Dedifferentiated amniotic fluid mesenchymal stem cell (primary cell): ENCODE data around the gene CDC42.

Experiments
- DNase-seq: peaks from one replicate; pipeline ENCODE4 v3.0.0-alpha.2; 2016; ENCODE audit errors: extremely low spot score

The CDC42 gene

GRCh38 chr1:22108339-22109105 is 56.0 kb downstream of the CDC42 start:
- no peak for DNase-seq

DNA sequence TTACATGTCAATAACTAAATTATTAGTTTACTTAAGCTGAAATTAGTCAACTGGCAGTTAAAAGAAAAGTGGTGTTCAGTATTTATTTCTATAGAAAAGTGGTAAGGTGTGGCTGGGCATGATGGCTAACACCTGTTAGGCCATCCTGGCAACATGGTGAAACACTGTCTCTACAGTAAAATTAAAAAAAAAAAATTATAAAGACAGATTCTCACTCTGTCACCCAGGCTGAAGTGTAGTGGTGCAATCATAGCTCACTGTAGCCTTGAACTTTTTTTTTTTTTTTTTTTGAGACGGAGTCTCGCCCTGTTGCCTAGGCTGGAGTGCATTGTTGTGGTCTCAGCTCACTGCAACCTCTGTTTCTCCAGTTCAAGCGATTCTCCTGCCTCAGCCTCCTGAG is 57.5 kb downstream of the CDC42 start:
- no peak for DNase-seq

DNA sequence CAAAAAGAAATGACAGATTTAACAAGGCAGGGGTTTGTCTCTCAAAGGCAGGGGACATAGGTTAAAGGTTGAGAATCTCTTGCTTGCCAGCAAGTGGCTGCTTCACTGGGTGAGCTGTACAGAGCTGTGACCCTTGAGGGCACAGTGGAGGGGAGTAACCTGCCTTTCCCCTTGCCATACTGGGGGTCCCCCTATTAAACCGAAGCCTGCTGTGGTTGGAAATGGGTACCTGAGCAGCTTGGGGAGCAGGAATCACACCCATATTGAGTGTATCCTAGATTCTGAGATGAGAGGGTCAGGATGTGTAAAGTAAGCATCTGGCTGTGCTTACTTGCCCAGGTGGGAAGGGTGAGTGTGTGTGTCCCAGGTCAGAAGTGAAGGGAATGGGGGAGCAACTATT is 58.6 kb downstream of the CDC42 start:
- DNase-seq: no peak

DNA sequence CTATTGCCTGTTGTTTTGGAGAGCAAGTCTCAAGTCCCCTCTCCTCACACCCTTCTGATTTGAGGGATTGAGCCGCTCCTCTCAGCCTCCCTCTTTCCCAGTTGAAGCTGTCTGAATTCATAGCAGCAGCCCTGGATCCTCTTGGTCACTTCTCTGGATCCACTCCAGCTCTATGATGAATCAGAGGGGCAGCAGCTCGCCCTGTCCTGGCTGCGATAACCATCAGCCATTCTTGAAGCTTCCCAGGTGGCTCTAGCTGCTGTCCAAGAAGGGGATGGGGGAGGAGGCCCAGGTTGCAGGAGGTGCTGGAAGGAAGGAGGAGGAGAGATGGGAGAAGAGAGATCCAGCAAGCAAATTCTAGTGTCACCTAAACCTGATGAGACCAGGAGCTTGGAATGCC is 59.1 kb downstream of the CDC42 start:
- no peak for DNase-seq

GRCh38 chr1:22112554-22112953 is 60.0 kb downstream of the CDC42 start:
- DNase-seq: no peak

GRCh38 chr1:22114083-22115012 is 61.8 kb downstream of the CDC42 start:
- DNase-seq: no peak

GRCh38 chr1:22115286-22115685 is 62.8 kb downstream of the CDC42 start:
- no peak for DNase-seq

- no peak for DNase-seq
These were observed 64.7 kb downstream of the CDC42 start for GRCh38 chr1:22117238-22117637.

- no peak for DNase-seq
These were observed 65.3 kb downstream of the CDC42 start for GRCh38 chr1:22117851-22118250.

GRCh38 chr1:22118291-22118992 is 65.9 kb downstream of the CDC42 start:
- DNase-seq: no peak

- no peak for DNase-seq
These were observed 67.3 kb downstream of the CDC42 start for GRCh38 chr1:22119626-22120468.

- DNase-seq: no peak
These were observed 67.9 kb downstream of the CDC42 start for GRCh38 chr1:22120469-22120790.

GRCh38 chr1:22121421-22121911 is 69.0 kb downstream of the CDC42 start:
- DNase-seq: no peak

DNA sequence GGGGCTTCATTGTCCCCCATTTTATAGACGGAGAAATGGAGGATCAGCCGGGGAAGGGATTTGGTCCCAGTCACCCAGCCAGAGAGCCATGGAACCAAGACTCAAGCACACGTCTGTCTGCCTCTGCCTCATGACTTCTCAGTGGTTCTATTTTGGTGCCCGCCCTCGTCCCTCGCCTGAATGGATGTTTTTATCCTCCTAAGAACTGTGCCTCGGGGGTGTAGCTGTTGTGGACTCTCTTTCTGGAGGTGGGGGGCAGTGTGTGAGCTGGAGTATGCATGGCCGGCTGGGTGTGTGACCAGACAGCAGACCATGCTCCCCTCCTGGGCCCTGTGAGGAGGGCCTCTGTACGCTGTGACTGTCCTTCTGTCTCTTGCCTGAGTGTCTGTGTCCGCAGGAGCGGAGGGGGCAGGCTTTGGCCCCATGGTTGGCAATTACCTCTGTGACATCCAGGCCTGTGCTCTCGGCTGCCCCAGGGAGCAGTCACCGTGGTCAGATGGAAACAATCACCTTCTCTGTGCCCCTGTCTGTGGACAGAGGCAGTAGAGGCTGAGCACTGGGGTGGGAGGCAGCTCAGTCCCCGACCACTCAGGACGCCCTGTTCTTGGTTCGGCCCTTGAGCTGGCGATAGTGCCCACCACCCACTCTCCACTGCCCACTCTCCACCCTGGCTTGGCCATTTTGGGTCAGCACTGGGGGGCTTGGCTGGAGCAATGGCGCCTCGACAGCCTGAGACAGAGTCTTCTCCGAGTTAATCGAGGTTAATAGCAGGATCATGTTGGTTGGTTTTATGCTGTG is 70.0 kb downstream of the CDC42 start:
- DNase-seq: no peak

DNA sequence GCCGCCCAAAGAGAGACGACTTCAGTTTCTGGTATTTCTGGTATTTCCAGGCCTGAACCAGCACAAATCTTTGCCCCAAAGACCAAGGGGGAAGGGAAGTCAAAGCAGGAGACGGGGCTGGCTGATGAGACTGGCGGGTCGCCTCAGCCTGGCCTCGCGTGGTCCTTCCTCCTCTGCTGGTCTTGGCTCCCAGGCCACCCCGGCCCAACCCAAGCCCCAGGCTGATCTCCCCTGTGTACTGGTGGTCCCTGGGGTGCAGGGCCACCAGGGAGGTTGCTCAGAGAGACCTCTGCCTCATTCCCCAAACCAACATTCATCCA is 70.5 kb downstream of the CDC42 start:
- DNase-seq: no peak

DNA sequence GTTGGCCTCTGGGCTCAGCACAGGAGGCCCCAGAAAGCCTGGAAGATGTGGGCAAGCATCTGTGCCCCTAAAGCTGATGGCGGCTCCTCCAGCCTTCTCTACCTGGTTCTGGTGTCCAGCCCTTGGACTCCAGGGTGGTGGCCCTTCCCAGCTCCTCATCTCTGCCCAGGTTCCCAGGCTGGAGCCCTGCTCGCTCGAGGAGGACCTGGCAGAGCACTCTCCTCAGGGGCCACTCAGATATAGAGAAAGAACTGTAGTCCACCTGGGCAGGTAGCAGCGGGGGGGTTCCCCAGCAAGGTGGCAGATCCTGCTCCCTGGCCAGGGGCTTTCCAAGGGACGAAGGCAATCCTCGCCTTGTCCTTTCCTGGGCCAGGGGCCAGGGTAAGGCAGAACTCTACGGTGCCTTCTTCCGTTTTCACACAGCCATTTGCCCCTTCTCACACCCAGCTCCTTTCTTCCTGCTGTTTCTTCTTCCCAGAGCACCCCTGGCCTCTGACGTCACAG is 71.4 kb downstream of the CDC42 start:
- DNase-seq: no peak

DNA sequence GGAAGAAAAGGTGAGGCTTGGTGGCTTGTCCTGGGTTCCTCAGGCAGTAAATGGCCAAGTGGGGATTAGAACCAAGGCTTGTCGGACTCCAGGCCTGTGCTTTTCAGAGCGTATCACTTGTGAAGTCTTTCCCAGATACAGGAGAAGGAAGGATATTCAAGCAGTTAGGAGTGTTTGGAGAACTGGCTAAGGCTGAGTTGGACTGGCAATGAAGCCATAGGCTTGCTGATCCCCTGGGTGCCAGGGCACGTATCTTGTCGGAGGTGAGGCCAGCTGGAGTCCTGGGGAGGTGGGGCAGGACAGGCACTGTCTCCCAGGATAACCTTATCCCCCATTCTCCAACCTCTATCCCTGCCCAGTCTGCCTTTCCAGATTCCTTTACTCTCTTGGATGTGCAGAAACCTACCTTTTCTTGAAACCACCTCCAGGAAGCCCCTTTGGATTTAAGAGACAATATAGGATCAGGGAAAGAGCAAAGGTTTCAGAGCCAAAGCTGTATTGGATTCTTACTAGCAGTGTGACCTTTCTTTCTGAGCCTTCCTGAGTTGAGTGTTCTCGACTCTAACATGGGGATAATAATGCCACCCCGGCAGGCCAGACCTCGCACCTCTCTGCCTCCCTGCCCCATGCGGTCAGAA is 72.2 kb downstream of the CDC42 start:
- DNase-seq: no peak

DNA sequence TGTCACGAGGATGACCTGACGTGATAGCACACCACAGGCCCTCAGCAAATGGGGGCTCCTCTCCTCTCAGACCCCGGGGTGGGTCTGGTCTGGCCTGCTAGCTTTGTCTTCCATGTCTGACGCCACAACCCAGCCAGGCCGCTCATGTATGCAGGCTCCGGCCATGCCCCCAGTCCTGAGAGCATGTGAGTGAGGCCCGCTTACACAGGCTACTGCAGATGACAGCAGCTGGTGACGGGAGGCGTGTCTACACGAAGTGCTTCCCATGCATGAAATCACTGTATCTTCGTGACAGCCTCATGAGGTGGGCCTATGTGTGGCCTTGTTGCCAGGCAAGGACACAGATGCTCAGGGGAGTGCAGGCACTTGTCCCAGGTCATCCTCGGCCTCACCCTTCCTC is 74.0 kb downstream of the CDC42 start:
- DNase-seq: no peak

DNA sequence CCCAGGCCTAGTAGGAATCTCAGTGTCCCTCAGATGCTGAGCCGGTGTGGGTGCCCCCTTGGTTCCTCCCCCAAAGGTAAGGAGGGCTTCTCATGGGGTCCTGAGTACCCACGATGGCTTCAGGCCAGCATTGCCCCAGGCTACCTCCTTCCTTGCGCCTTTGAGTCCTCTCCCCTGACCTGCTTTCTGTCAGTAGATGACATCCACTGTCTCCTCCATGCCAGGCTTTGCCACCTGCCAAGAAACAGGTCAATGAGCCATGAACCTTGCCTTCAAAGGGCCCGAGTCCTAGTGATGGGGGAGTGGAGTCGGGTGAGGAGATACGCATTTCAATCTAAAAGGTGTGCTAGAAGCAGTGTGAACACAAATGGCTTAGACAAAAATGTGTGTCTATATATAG is 74.7 kb downstream of the CDC42 start:
- DNase-seq: no peak

DNA sequence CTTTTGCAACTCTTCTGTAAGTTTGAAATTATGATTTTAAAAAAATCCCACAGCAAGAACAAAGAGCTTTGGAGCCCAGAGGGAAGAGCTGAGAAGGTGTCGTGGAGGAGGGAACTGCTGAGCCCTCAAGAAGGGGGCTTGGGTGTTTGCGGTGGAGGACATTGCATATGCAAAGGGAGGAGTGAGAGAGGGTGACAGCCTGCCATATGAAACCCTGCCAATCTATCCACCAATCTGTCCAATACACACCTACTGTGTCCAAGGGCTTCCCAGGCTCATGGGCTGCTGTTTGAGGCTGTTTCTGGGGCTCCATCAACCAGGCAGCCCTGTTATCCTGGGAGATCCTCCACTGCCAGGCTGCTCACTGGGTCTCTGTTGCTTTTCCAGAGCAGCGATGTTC is 75.2 kb downstream of the CDC42 start:
- DNase-seq: no peak
